Heart left ventricle (tissue), 13 donors: ENCODE results near the gene EXD1.

Experiments
- CTCF ChIP-seq, 12 donors: fragments of 200-600 bp; sonication (generic) in 4 of 12; IDR thresholded peaks; one replicate each; pipeline versions ENCODE4 v1.5.0 to v1.8.0; 2018 to 2022; ENCODE audit warnings: antibody characterized with exemption in 12 of 12, mild to moderate bottlenecking in 5 of 12
- POLR2A ChIP-seq, 2 donors: fragments of 450-650 bp; IDR thresholded peaks; one replicate each; pipeline ENCODE4 v1.6.1; 2017; ENCODE audit warnings: antibody characterized with exemption in 2 of 2, mild to moderate bottlenecking in 2 of 2, moderate library complexity in 2 of 2
- donor health status: ischemic (EF 13 %, LVEDD 7.1; RV severe dilation, severe dysfunction).
- donor health status: DM: no; HTN: yes; CAD: no.
- donor health status: DM: no; HTN: no; CAD: no.
- donor health status: ischemic (EF 25% LVEDD 6.9; RV normal size, moderate dysfunction).
- donor health status: ischemic (EF 25% LVEDD 5.7; RV mildly dilated, moderate dysfunction).
- donor health status: ischemic (EF 35%, LVEDD 5.7; RV mildly dilated, moderate dysfunction).
- donor health status: nonischemic (EF 11% LVEDD 7.7; RV severe dilation, severe dysfunction).
- donor health status: DM: yes; HTN: yes; CAD: no.
- donor health status: PGD.
- donor health status: ischemic (EF 29% LVEDD 5.4; RV normal size, mild dysfunction).
- donor health status: nonischemic (EF 23%, LVEDD 6.1; RV moderate dilation, normal function).

GRCh38 chr15:41259546-41260189 is 29.1 kb upstream of the EXD1 start:
- no peak for TF ChIP-seq CTCF (IDR thresholded peaks at IDR 0.05)
- no peak for TF ChIP-seq POLR2A (IDR thresholded peaks at IDR 0.05)
